Brain microvascular endothelial cell (primary cell): ENCODE results near the gene ACTN1.

ENCODE experiments used
- DNase-seq: peaks from one replicate; pipeline ENCODE4 v3.0.0-alpha.2; 2020
- H3K27ac ChIP-seq: fragments of 250-450 bp; sonication (Bioruptor Pico); 2 replicates; pipeline ENCODE4 v1.5.1; 2020; ENCODE audit warnings: mild to moderate bottlenecking, moderate library complexity
- H3K27me3 ChIP-seq: fragments of 250-450 bp; sonication (Bioruptor Pico); replicated peaks from 2 replicates; pipeline ENCODE4 v1.5.1; 2020; ENCODE audit warnings: mild to moderate bottlenecking
- H3K36me3 ChIP-seq: fragments of 250-450 bp; sonication (Bioruptor Pico); replicated peaks from 2 replicates; pipeline ENCODE4 v1.5.1; 2020; ENCODE audit warnings: mild to moderate bottlenecking
- H3K4me3 ChIP-seq: 2 replicates; pipeline ENCODE4 v1.5.1; 2011; ENCODE audit warnings: low read depth, mild to moderate bottlenecking, control low read depth, low read length, moderate library complexity
- in situ Hi-C: cut with HindIII; loops from 2 replicates; pipeline ENCODE4 v1.10.0; 2017; ENCODE audit warnings: low sequenced_read_pairs, low pct_ligation_motif_present
- TF ChIP-seq, protein P1 (sequence below): IDR thresholded peaks from 2 replicates; pipeline ENCODE4 v1.5.1; 2011; ENCODE audit warnings: low read depth, mild to moderate bottlenecking, moderate library complexity, low read length, control low read depth, inconsistent platforms; ENCODE audit errors: missing control alignments

The ACTN1 gene

DNA sequence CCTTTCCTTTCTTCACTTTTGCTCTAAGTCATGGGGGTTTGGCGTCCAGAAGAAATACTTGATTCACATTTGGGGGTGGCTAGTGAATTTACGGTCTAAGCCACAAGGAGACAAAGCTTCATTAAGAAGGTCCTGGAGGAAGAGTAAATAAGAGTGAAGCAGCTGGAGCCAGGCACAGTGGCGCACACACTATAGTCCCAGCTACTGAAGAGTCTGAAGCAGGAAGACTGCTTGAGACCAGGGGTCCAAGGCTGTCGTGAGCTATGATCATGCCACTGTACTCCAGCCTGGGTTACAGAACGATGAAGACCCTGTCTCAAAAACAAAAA lies 23.3 kb downstream of the ACTN1 start:
- Histone ChIP-seq H3K27ac (peak overlapping the region; percentile 72), H3K36me3 (peaks cover 38% of the 10 kb centered on the region), H3K4me3 (no peak overlapping the region), H3K27me3 (no peaks in the 10 kb centered on the region)
- TF ChIP-seq, protein P1, sequence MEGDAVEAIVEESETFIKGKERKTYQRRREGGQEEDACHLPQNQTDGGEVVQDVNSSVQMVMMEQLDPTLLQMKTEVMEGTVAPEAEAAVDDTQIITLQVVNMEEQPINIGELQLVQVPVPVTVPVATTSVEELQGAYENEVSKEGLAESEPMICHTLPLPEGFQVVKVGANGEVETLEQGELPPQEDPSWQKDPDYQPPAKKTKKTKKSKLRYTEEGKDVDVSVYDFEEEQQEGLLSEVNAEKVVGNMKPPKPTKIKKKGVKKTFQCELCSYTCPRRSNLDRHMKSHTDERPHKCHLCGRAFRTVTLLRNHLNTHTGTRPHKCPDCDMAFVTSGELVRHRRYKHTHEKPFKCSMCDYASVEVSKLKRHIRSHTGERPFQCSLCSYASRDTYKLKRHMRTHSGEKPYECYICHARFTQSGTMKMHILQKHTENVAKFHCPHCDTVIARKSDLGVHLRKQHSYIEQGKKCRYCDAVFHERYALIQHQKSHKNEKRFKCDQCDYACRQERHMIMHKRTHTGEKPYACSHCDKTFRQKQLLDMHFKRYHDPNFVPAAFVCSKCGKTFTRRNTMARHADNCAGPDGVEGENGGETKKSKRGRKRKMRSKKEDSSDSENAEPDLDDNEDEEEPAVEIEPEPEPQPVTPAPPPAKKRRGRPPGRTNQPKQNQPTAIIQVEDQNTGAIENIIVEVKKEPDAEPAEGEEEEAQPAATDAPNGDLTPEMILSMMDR, result no peak
- in situ Hi-C loops, result no loop called here
- DNase-seq, result no peak

DNA sequence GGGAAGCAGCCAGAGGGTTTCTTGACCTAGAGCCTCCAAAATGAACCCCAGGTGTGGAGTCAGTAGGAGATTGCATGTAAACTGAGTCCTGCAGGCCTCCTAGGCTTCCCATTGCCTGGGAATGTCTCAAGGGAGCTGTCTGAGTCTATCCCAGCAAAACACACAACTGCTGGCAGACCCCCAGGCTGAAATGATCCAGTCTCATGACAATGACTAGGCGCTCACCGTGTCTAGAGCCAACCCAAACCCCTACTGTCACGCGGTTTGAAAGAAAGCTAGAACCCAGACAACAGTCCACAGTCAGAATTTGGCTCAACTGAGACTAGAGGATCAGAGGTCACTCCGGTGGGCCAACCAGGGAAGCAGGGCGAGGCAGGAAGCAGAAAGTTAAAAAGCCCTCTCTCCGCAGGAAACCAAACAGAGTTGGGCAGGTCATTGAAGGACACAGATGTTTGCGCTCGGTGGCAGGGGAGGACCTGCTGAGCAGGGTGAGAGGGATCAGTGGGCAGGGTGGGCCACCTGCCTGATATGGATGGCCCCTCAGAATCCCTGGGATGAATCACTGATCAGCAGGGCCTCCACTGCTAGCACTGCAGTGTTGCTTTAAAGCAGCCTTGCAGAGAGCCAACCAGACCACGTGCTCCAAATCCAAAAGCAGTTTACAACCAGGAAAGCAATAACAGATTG lies 23.8 kb downstream of the ACTN1 start:
- no peak for DNase-seq
- peaks cover 41% of the 10 kb centered on the region for H3K36me3 ChIP-seq
- H3K27me3 ChIP-seq, result no peaks in the 10 kb centered on the region
- H3K27ac ChIP-seq, result peak overlapping the region; percentile 72
- H3K4me3 ChIP-seq, result no peak overlapping the region
- TF ChIP-seq, protein P1, result no peak
- in situ Hi-C loops, result no loop called here

DNA sequence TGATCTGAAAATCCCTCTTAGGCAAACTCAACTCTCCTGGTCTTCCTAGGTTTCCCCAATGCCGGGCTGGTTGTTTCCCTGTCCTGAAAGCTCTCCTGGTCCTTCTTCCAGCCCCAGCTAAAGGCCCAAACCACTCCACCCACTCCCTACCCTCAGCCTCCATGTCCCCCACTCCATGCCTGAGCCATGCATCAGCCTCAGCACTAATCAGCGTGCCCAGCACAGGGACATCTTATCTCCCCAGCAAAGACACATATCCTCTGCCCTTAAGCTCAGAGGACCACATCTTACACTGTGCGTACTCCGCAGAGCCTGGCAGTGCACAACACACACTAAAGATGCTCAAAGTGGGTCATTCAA lies 25.9 kb downstream of the ACTN1 start:
- peaks cover 38% of the 10 kb centered on the region for H3K36me3 ChIP-seq
- no peaks in the 10 kb centered on the region for H3K27me3 ChIP-seq
- TF ChIP-seq, protein P1, result no peak
- no peak for DNase-seq
- peak overlapping the region; percentile 5 for H3K4me3 ChIP-seq
- in situ Hi-C loops, result no loop called here
- peak overlapping the region; percentile 93 for H3K27ac ChIP-seq

DNA sequence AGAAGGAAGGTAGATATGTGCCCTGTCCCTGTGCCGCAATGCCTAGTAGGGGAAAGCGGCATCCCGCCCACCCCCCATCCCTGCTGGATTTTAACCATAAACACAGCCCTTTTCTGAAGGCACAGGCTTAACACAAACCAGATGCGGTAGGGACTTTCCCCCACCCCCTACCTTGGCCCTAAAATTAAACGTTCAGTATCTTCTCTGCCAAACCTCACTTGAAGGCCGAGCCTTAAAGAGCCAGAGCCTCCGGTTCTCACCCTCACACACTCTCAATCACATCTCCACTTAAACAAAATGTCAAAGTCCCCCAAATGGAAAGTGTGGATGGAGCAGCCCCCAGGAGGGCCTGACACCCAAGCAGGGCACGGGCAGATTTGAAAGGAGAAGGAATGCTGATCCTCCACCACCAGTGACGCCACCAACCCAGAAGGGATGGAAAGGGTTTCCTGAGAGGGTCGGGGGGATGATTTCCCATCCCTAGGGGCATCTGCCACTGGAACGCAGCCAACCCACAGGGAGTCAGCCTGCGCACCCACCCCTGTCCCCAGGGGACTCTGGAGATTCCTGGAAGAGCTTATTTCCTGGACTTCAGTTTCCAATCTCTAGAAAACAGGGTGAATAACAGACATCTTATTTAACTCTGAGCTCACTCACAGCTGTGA lies 26.4 kb downstream of the ACTN1 start:
- H3K27me3 ChIP-seq, result no peaks in the 10 kb centered on the region
- TF ChIP-seq, protein P1, result no peak
- in situ Hi-C loops, result no loop called here
- no peak overlapping the region for H3K4me3 ChIP-seq
- peak overlapping the region; percentile 93 for H3K27ac ChIP-seq
- H3K36me3 ChIP-seq, result peaks cover 33% of the 10 kb centered on the region
- no peak for DNase-seq

DNA sequence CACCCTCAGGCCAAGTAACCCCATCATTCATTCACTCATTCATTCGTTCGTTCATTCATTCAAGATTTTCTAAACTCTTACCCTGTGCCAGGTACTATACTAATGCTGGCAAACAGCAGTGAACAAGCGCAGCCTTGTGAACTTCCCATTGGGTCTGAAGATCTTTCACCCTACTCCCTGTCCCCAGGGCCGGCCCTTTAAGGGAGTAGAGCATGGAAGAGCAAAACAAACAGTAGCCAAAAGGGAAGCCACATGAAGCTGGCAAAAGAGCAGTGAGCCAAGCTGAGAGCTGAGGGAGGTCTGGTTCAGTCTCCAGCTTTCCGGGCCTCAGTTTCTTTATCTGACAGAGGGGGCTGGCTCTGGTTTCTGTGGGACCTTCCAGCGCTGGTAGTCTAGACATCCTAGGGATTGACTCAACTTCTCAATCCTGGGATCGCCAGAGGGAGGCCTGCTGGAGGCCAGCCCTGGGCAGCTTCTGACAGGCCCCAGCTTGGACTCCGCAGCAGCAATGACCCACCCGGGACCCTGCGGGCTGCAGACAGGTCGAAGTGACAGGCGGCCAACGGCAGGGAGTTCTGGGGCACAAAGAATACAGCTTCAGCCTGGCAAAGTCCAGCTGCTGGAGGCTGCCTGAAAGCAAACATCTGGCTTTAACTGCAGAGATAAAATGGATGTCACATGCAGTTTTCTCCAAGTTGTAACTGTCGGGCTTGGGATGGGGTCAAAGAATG lies 27.1 kb downstream of the ACTN1 start:
- TF ChIP-seq, protein P1, result no peak
- Histone ChIP-seq H3K4me3 (no peak overlapping the region), H3K36me3 (peaks cover 27% of the 10 kb centered on the region), H3K27ac (peak overlapping the region; percentile 93), H3K27me3 (no peaks in the 10 kb centered on the region)
- no peak for DNase-seq
- in situ Hi-C loops, result no loop called here
